ENCODE results near the gene ANKHD1.

Gene ANKHD1

GRCh38 chr5:140413230-140413629 is 11.6 kb downstream of the ANKHD1 start:
- TF ChIP-seq CTCF (conservative IDR thresholded peaks at IDR 0.05; ENCODE audit: low read length) (no peak), EZH2phosphoT487 (IDR thresholded peaks at IDR 0.05; ENCODE audit: borderline replicate concordance) (no peak)
- H3F3A ChIP-seq (ENCODE audit: low read depth): no peaks in the 10 kb centered on the region
- H3K79me2 ChIP-seq (ENCODE audit: insufficient read depth, low read length): peaks cover 98% of the 10 kb centered on the region
- 0 out of 2 replicates have a peak, but pooled peaks cover 4% of the 10 kb centered on the region for H3K36me3 ChIP-seq (ENCODE audit: insufficient read depth, low read length)
- no peak overlapping the region for H2AFZ ChIP-seq (ENCODE audit: low read length)
- H3K4me3 ChIP-seq (ENCODE audit: low read length, poor library complexity, severe bottlenecking): no peak overlapping the region
- H3K9me2 ChIP-seq (replicated peaks; ENCODE audit: low read depth, low read length): no peaks in the 10 kb centered on the region
- no peaks in the 10 kb centered on the region for H3K27me3 ChIP-seq (ENCODE audit: insufficient read depth, low read length, poor library complexity, severe bottlenecking)
- peaks cover 8% of the 10 kb centered on the region for H3K4me1 ChIP-seq (ENCODE audit: insufficient read depth, low read length, poor library complexity, severe bottlenecking)
- H4K20me1 ChIP-seq (ENCODE audit: insufficient read depth, low read length, poor library complexity, severe bottlenecking): peaks cover 85% of the 10 kb centered on the region
- no peak overlapping the region for H3K9ac ChIP-seq (ENCODE audit: low read depth, low read length, poor library complexity, severe bottlenecking)
- no peaks in the 10 kb centered on the region for H3K9me3 ChIP-seq (ENCODE audit: insufficient read depth, low read depth, low read length)
- peak overlapping the region; percentile 45 for H3K4me2 ChIP-seq (ENCODE audit: low read depth, low read length, poor library complexity, severe bottlenecking)

- Histone ChIP-seq H3K9me2 (replicated peaks; ENCODE audit: low read depth, low read length) (no peaks in the 10 kb centered on the region), H3K9ac (ENCODE audit: low read depth, low read length, poor library complexity, severe bottlenecking) (no peak overlapping the region), H2AFZ (ENCODE audit: low read length) (no peak overlapping the region), H3K36me3 (ENCODE audit: insufficient read depth, low read length) (0 out of 2 replicates have a peak, but pooled peaks cover 4% of the 10 kb centered on the region), H3K27me3 (ENCODE audit: insufficient read depth, low read length, poor library complexity, severe bottlenecking) (no peaks in the 10 kb centered on the region), H3K4me3 (ENCODE audit: low read length, poor library complexity, severe bottlenecking) (no peak overlapping the region), H3K9me3 (ENCODE audit: insufficient read depth, low read depth, low read length) (no peaks in the 10 kb centered on the region), H3K4me1 (ENCODE audit: insufficient read depth, low read length, poor library complexity, severe bottlenecking) (no peaks in the 10 kb centered on the region), H3K4me2 (ENCODE audit: low read depth, low read length, poor library complexity, severe bottlenecking) (no peak overlapping the region), H3F3A (ENCODE audit: low read depth) (no peaks in the 10 kb centered on the region), H4K20me1 (ENCODE audit: insufficient read depth, low read length, poor library complexity, severe bottlenecking) (peaks cover 80% of the 10 kb centered on the region), H3K79me2 (ENCODE audit: insufficient read depth, low read length) (peaks cover 97% of the 10 kb centered on the region)
- TF ChIP-seq EZH2phosphoT487 (IDR thresholded peaks at IDR 0.05; ENCODE audit: borderline replicate concordance) (no peak), CTCF (conservative IDR thresholded peaks at IDR 0.05; ENCODE audit: low read length) (no peak)
These were observed 15.6 kb downstream of the ANKHD1 start for GRCh38 chr5:140417235-140417634.

- Histone ChIP-seq H3K4me1 (ENCODE audit: insufficient read depth, low read length, poor library complexity, severe bottlenecking) (no peaks in the 10 kb centered on the region), H4K20me1 (ENCODE audit: insufficient read depth, low read length, poor library complexity, severe bottlenecking) (peaks cover 79% of the 10 kb centered on the region), H3K36me3 (ENCODE audit: insufficient read depth, low read length) (0 out of 2 replicates have a peak, but pooled peaks cover 4% of the 10 kb centered on the region), H3K79me2 (ENCODE audit: insufficient read depth, low read length) (peaks cover 97% of the 10 kb centered on the region), H3K27me3 (ENCODE audit: insufficient read depth, low read length, poor library complexity, severe bottlenecking) (no peaks in the 10 kb centered on the region), H2AFZ (ENCODE audit: low read length) (no peak overlapping the region), H3K4me3 (ENCODE audit: low read length, poor library complexity, severe bottlenecking) (no peak overlapping the region), H3F3A (ENCODE audit: low read depth) (no peaks in the 10 kb centered on the region), H3K9me3 (ENCODE audit: insufficient read depth, low read depth, low read length) (no peaks in the 10 kb centered on the region), H3K9me2 (replicated peaks; ENCODE audit: low read depth, low read length) (no peaks in the 10 kb centered on the region), H3K9ac (ENCODE audit: low read depth, low read length, poor library complexity, severe bottlenecking) (no peak overlapping the region), H3K4me2 (ENCODE audit: low read depth, low read length, poor library complexity, severe bottlenecking) (no peak overlapping the region)
- no peak for TF ChIP-seq EZH2phosphoT487 (IDR thresholded peaks at IDR 0.05; ENCODE audit: borderline replicate concordance)
- no peak for TF ChIP-seq CTCF (conservative IDR thresholded peaks at IDR 0.05; ENCODE audit: low read length)
These were observed 17.4 kb downstream of the ANKHD1 start for GRCh38 chr5:140418862-140419520.

Measured in Loucy (cell line).